Tibial artery (tissue), 4 donors: Measurements from ENCODE around the gene ACTA2.

Experiments
- DNase-seq, 2 donors: peaks; one replicate each; pipeline ENCODE4 v3.0.0-alpha.2; 2019
- H3K27ac ChIP-seq, 2 donors: fragments of 200-600 bp; sonication (generic) in 1 of 2; 1 replicate in 1 of 2; 2 replicates in 1 of 2; pipeline ENCODE4 v1.5.1; 2018 to 2019; ENCODE audit warnings: mild to moderate bottlenecking in 1 of 2
- H3K27me3 ChIP-seq, 2 donors: fragments of 200-600 bp; sonication (generic) in 1 of 2; one replicate each; pipeline versions ENCODE4 v1.5.1 to v1.6.0; 2016 to 2019
- H3K36me3 ChIP-seq, 3 donors: fragments of 200-600 bp; sonication (generic) in 2 of 3; one replicate each; pipeline ENCODE4 v1.5.1; 2016 to 2019; ENCODE audit warnings: mild to moderate bottlenecking in 2 of 3
- H3K4me1 ChIP-seq, 4 donors: fragments of 200-600 bp; sonication (generic) in 2 of 4; 1 replicate in 3 of 4; 2 replicates in 1 of 4; pipeline ENCODE4 v1.5.1; 2016 to 2019
- H3K4me3 ChIP-seq, 2 donors: fragments of 200-600 bp; sonication (generic) in 1 of 2; 1 replicate in 1 of 2; 2 replicates in 1 of 2; pipeline ENCODE4 v1.5.1; 2018 to 2019; ENCODE audit warnings: mild to moderate bottlenecking in 2 of 2
- H3K9me3 ChIP-seq, 3 donors: fragments of 200-600 bp; sonication (generic) in 1 of 3; one replicate each; pipeline ENCODE4 v1.5.1; 2016 to 2019
- CTCF ChIP-seq, 2 experiments: fragments of 200-600 bp in 1 of 2; fragments of 450-650 bp in 1 of 2; IDR thresholded peaks; one replicate each; pipeline ENCODE4 v1.5.1; 2017 to 2019; ENCODE audit warnings: antibody characterized with exemption in 2 of 2, mild to moderate bottlenecking in 1 of 2, moderate library complexity in 1 of 2
- intact Hi-C: fragments of 100-400 bp; cut with DNase I; formaldehyde crosslinking; loops from one replicate; pipeline ENCODE4 v1.15.0; 2023; ENCODE audit warnings: low total_unique reads

ACTA2 gene

DNA sequence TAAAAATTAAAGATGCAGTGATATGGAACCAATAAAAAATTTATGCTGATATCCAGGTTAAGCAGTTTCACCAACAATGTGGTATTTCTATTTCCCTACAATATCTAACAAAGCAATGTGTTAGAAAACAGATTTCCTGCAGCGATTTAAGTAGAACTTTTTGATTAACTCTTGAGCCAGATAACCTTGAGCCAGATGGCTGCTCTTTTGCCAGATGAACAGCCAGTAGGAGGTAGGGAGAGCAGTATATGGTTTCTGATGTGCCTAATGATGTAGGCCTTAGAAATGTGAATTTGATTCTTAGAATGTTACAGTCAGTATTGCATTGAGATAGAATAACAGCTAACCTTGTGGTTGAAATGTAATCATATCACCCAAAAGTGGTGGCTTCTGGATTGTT lies 41.5 kb downstream of the ACTA2 start:
- no peak for TF ChIP-seq CTCF (IDR thresholded peaks at IDR 0.05)
- no peaks in the 10 kb centered on the region for H3K9me3 ChIP-seq
- no peak overlapping the region for H3K27ac ChIP-seq
- H3K4me1 ChIP-seq, result no peaks in the 10 kb centered on the region
- no peaks in the 10 kb centered on the region for H3K27me3 ChIP-seq
- intact Hi-C loops, result no loop called here
- no peak overlapping the region for H3K4me3 ChIP-seq
- no peak for DNase-seq
- H3K36me3 ChIP-seq, result peaks cover 0 to 6% (median 0%) of the 10 kb centered on the region in 3 donors

DNA sequence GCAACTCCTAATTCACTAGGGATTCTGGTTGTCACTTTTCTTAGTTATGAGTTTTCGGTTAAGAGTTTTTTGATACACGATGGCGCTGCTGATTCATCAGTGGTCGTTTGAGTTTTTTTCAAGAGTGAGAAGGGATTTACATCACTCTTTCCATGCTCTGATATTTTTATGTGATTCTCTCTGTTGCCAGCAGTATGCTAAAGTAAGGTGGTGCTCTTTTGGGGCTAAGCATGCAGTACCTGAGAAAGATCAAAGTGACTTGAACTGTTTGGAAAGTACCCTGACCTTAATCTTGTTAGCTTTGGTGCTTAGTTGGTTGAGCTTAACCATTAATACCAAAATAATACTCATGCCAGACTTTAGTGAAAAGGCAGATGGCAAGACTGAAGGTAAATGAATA lies 44.4 kb downstream of the ACTA2 start:
- TF ChIP-seq CTCF (IDR thresholded peaks at IDR 0.05), result no peak
- H3K4me1 ChIP-seq, result no peaks in the 10 kb centered on the region
- peaks cover 0 to 6% (median 0%) of the 10 kb centered on the region in 3 donors for H3K36me3 ChIP-seq
- no peak for DNase-seq
- no peaks in the 10 kb centered on the region for H3K9me3 ChIP-seq
- intact Hi-C loops, result no loop called here
- H3K27me3 ChIP-seq, result no peaks in the 10 kb centered on the region
- no peak overlapping the region for H3K4me3 ChIP-seq
- H3K27ac ChIP-seq, result no peak overlapping the region

- Histone ChIP-seq H3K27ac (no peak overlapping the region), H3K4me1 (no peaks in the 10 kb centered on the region), H3K36me3 (peaks cover 0 to 6% (median 3%) of the 10 kb centered on the region in 3 donors), H3K27me3 (no peaks in the 10 kb centered on the region), H3K4me3 (no peak overlapping the region), H3K9me3 (no peaks in the 10 kb centered on the region)
- no peak for TF ChIP-seq CTCF (IDR thresholded peaks at IDR 0.05)
- no peak for DNase-seq
- intact Hi-C loops, result no loop called here
These were observed 45.7 kb downstream of the ACTA2 start for GRCh38 chr10:88906921-88907320.

DNA sequence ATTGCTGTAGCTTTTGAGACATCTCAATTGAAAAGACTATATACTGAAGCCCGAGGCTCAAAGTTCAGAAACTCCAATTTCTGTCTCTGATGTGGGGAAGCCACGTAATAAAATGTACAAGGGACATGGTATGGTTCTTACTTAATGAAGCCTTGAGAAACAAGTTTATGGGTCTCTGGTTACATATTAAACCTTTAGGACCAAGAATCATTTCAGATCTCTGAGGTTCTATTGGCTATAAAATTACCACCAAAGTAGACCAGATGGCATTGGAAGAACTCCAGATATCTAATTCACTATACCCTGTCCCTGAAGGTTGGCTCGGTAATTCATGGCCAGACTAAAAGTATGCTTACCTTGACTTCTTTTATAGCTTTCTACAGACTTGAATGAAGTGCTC lies 48.9 kb downstream of the ACTA2 start:
- no peaks in the 10 kb centered on the region for H3K4me1 ChIP-seq
- TF ChIP-seq CTCF (IDR thresholded peaks at IDR 0.05), result no peak
- no peak for DNase-seq
- no peaks in the 10 kb centered on the region for H3K27me3 ChIP-seq
- H3K27ac ChIP-seq, result no peak overlapping the region
- no peaks in the 10 kb centered on the region for H3K9me3 ChIP-seq
- no peak overlapping the region for H3K4me3 ChIP-seq
- H3K36me3 ChIP-seq, result peaks cover 0 to 6% (median 3%) of the 10 kb centered on the region in 3 donors
- intact Hi-C loops, result no loop called here

DNA sequence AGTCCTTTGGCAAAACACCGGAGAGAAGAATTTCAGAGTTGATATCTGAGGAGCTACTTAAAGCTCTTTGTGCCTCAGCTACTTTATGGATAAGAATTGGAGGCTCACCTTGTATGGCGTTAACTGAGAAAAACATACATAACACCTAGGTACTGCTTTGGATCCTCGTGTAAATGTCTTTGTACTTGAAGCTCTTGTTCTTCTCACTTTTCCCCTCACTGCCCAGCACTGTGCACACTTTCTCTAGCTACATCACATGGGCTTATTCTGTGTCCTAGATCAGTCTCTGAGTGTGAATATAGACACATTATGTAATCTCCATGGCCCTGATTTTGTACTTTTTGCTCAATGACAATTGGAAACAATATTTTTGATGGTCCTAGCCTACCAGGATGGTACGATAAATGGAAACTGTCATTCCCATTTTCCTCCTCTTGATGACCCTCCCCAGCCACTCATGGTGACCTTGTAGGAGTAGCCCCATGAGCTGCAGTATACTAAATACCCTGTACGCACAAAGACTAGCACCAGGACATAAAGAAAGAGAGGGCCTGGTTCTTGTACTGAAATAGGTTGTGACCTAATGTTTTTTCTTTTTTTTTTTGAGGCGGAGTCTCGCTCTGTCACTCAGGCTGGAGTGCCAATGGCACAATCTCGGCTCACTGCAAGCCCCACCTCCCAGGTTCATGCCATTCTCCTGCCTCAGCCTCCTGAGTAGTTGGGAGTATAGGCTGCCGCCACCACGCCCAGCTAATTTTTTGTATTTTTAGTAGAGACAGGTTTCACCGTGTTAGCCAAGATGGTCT lies 50.4 kb downstream of the ACTA2 start:
- no peak overlapping the region for H3K4me3 ChIP-seq
- no peak overlapping the region for H3K27ac ChIP-seq
- no peak for DNase-seq
- H3K36me3 ChIP-seq, result peaks cover 0 to 6% (median 3%) of the 10 kb centered on the region in 3 donors
- no peaks in the 10 kb centered on the region for H3K27me3 ChIP-seq
- intact Hi-C loops, result no loop called here
- H3K9me3 ChIP-seq, result no peaks in the 10 kb centered on the region
- no peak for TF ChIP-seq CTCF (IDR thresholded peaks at IDR 0.05)
- no peaks in the 10 kb centered on the region for H3K4me1 ChIP-seq
